Measurements from ENCODE around the gene CD247.

DNA sequence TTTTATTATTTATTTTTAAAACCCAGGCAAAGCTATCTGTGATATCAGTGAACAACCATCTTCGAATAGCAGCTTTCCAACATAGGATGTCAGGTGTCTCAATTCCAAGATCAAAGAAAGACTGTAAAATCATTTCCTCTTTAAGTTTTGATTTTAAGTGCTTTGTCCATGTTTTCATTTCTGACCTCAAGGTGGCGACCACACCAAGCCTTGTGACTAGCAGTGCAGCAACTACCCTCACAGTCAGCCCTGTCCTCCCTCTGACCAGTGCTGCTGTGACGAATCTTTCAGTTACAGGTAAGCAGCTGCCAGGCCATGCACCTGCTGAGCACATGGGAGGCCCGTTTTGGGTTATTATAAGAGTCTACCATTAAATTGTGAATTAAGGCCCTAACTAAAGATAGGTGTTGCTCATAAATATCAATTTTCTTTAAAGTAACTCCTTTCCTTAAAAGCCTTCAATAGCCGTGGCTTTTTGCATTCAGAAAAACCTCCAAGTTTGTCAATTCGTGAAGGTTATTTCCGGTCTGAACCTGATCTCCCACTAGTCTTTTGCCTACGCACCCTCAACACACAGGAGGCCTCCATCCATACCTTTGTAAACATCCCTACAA lies 117.0 kb downstream of the CD247 start:
- TF ChIP-seq, protein P1, sequence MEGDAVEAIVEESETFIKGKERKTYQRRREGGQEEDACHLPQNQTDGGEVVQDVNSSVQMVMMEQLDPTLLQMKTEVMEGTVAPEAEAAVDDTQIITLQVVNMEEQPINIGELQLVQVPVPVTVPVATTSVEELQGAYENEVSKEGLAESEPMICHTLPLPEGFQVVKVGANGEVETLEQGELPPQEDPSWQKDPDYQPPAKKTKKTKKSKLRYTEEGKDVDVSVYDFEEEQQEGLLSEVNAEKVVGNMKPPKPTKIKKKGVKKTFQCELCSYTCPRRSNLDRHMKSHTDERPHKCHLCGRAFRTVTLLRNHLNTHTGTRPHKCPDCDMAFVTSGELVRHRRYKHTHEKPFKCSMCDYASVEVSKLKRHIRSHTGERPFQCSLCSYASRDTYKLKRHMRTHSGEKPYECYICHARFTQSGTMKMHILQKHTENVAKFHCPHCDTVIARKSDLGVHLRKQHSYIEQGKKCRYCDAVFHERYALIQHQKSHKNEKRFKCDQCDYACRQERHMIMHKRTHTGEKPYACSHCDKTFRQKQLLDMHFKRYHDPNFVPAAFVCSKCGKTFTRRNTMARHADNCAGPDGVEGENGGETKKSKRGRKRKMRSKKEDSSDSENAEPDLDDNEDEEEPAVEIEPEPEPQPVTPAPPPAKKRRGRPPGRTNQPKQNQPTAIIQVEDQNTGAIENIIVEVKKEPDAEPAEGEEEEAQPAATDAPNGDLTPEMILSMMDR (IDR thresholded peaks at IDR 0.05): peak in 3 of 4 experiments; percentile 24 to 54 (median 38)
- TF ChIP-seq POLR2A (IDR thresholded peaks at IDR 0.05): no peak

All from prostate gland (tissue), 2 donors.